ENCODE data around the gene LARP4B.

- TF ChIP-seq EZH2 (IDR thresholded peaks at IDR 0.05) = no peak
- no peak for TF ChIP-seq POLR2AphosphoS5 (IDR thresholded peaks at IDR 0.05; ENCODE audit: borderline replicate concordance, low read depth, low read length)
- TF ChIP-seq FOXP2 (optimal IDR thresholded peaks at IDR 0.05; ENCODE audit: control extremely low read depth, extremely low read length, insufficient read depth) = no peak
Measured at GRCh38 chr10:776772-777171, 154.7 kb downstream of the LARP4B start.
